ENCODE measurements around the gene PIGO. TPM values are rescaled to one million over a fixed set of nuclear protein-coding genes. Genes with fewer than 3 reads are reported as not detected.
A peak's percentile ranks its signal among the peaks of the same experiment; 100 is the strongest.

PIGO gene
- total and polyA plus RNA-seq, 2 experiments from 2014 or later: 11.2 to 18.9 TPM

GRCh38 chr9:35071814-35072460, 24.5 kb downstream of the PIGO start:
- no peak overlapping the region for H2AFZ ChIP-seq
- H3K27me3 ChIP-seq (ENCODE audit: insufficient read depth): no peaks in the 10 kb centered on the region
- H3K27ac ChIP-seq (ENCODE audit: low read depth): peak overlapping the region; percentile 85
- H3K79me2 ChIP-seq (replicated peaks; ENCODE audit: insufficient read depth): peaks cover 48% of the 10 kb centered on the region
- DNase-seq (ENCODE audit: low spot score) (peak; percentile 94), ATAC-seq (peak; percentile 84)
- peak overlapping the region; percentile 99 for H3K4me3 ChIP-seq
- Mint-ChIP-seq H3K4me3 (peak overlapping the region; percentile 98), H3K9me3 (0 out of 3 replicates have a peak, but pooled peaks cover 2% of the 10 kb centered on the region), H3K36me3 (ENCODE audit: low read depth) (peaks cover 80% of the 10 kb centered on the region), H3K4me1 (peaks cover 26% of the 10 kb centered on the region), H3K27me3 (ENCODE audit: insufficient read depth, low read depth, poor library complexity) (peaks cover 11% of the 10 kb centered on the region), H3K27ac (peak overlapping the region; percentile 98)
- H4K20me1 ChIP-seq (replicated peaks; ENCODE audit: insufficient read depth): peaks cover 44% of the 10 kb centered on the region
- 0 out of 2 replicates have a peak, but pooled peaks have one; percentile 34 for TF ChIP-seq CREB1 (CRISPR knock-in tag; IDR thresholded peaks at IDR 0.05; ENCODE audit: low read depth)
- TF ChIP-seq ZNF331 (CRISPR knock-in tag; IDR thresholded peaks at IDR 0.05; ENCODE audit: low read depth): no peak
- no peak for TF ChIP-seq EZH2phosphoT487 (IDR thresholded peaks at IDR 0.05; ENCODE audit: unreplicated experiment)
- TF ChIP-seq CTCF (conservative IDR thresholded peaks at IDR 0.05; ENCODE audit: low read depth in 2 of 2): peak in 1 of 2 experiments; percentile 54; a peak in 3 of 4 replicates
- peak; percentile 40; the same call in 1 of the 2 replicates for TF ChIP-seq POLR2AphosphoS5 (IDR thresholded peaks at IDR 0.05; ENCODE audit: low read depth)
- peaks cover 15% of the 10 kb centered on the region for H3K4me1 ChIP-seq (ENCODE audit: insufficient read depth)
- peak overlapping the region; percentile 96 for H3K4me2 ChIP-seq
- H3K9me2 ChIP-seq (ENCODE audit: insufficient read depth): no peaks in the 10 kb centered on the region
- peaks cover 21% of the 10 kb centered on the region for H3K36me3 ChIP-seq (ENCODE audit: insufficient read depth)
- peaks cover 7% of the 10 kb centered on the region for H3F3A ChIP-seq (replicated peaks; ENCODE audit: low read depth)

GRCh38 chr9:35070823-35071813, 25.3 kb downstream of the PIGO start:
- Mint-ChIP-seq H3K27me3 (ENCODE audit: insufficient read depth, low read depth, poor library complexity) (peaks cover 11% of the 10 kb centered on the region), H3K9me3 (0 out of 3 replicates have a peak, but pooled peaks cover 2% of the 10 kb centered on the region), H3K4me3 (peak overlapping the region; percentile 98), H3K4me1 (peaks cover 26% of the 10 kb centered on the region), H3K36me3 (ENCODE audit: low read depth) (peaks cover 80% of the 10 kb centered on the region), H3K27ac (peak overlapping the region; percentile 98)
- ATAC-seq (no peak), DNase-seq (ENCODE audit: low spot score) (no peak)
- H3K4me1 ChIP-seq (ENCODE audit: insufficient read depth): peaks cover 15% of the 10 kb centered on the region
- no peak for TF ChIP-seq EZH2phosphoT487 (IDR thresholded peaks at IDR 0.05; ENCODE audit: unreplicated experiment)
- TF ChIP-seq ZNF114 (CRISPR knock-in tag; IDR thresholded peaks at IDR 0.05): no peak
- no peak for TF ChIP-seq ETS1 (IDR thresholded peaks at IDR 0.05)
- TF ChIP-seq EZH2 (IDR thresholded peaks at IDR 0.05; ENCODE audit: low read depth, unreplicated experiment): no peak
- TF ChIP-seq STAT1 (IDR thresholded peaks at IDR 0.05; ENCODE audit: unreplicated experiment): no peak
- no peaks in the 10 kb centered on the region for H3K9me2 ChIP-seq (ENCODE audit: insufficient read depth)
- no peak overlapping the region for H2AFZ ChIP-seq
- H3K4me3 ChIP-seq: peak overlapping the region; percentile 99
- H3K36me3 ChIP-seq (ENCODE audit: insufficient read depth): peaks cover 29% of the 10 kb centered on the region
- H3K27me3 ChIP-seq (ENCODE audit: insufficient read depth): no peaks in the 10 kb centered on the region
- H3F3A ChIP-seq (replicated peaks; ENCODE audit: low read depth): peaks cover 7% of the 10 kb centered on the region
- peak overlapping the region; percentile 96 for H3K4me2 ChIP-seq
- H4K20me1 ChIP-seq (replicated peaks; ENCODE audit: insufficient read depth): peaks cover 51% of the 10 kb centered on the region
- peaks cover 56% of the 10 kb centered on the region for H3K79me2 ChIP-seq (replicated peaks; ENCODE audit: insufficient read depth)
- H3K27ac ChIP-seq (ENCODE audit: low read depth): peak overlapping the region; percentile 85

All from GM23338 (cell line).